H1 (cell line): ENCODE results near the gene CROT. TPM values are rescaled to one million over a fixed set of nuclear protein-coding genes. Genes with fewer than 3 reads are reported as not detected.

ENCODE experiments used
- CTCF ChIA-PET: fragments of 300-600 bp; sonication (Branson Sonifier 250); formaldehyde crosslinking; loops from one replicate; lab custom pipeline; 2021; ENCODE audit not compliant: partially characterized antibody; lab: Charles Lee
- POLR2A ChIA-PET: fragments of 300-600 bp; sonication (Branson Sonifier 250); formaldehyde crosslinking; loops from one replicate; lab custom pipeline; 2021; ENCODE audit warnings: inconsistent platforms; ENCODE audit not compliant: partially characterized antibody; lab: Charles Lee
- DNase-seq, 2 experiments: peaks; one replicate each; pipeline versions ENCODE4 v3.0.0 to v3.0.0-alpha.2; 2010 to 2022; ENCODE audit warnings: low spot score in 2 of 2, low read depth in 1 of 2, mixed read lengths in 1 of 2
- FAIRE-seq: peaks from 2 replicates; lab custom pipeline; 2011; peaks lifted over from hg19 to GRCh38; lab: Jason Lieb, UNC
- H2AFZ ChIP-seq: 2 replicates; pipeline ENCODE4 v1.8.1; 2012; ENCODE audit warnings: low read length, inconsistent platforms
- H2AK5ac ChIP-seq: 2 replicates; pipeline ENCODE4 v1.6.1; 2013; ENCODE audit warnings: low read depth, low read length
- H2BK120ac ChIP-seq: replicated peaks from 2 replicates; pipeline ENCODE3; 2013; ENCODE audit warnings: low read depth, low read length, inconsistent platforms
- H2BK12ac ChIP-seq: 2 replicates; pipeline ENCODE4 v1.6.1; 2013; ENCODE audit warnings: low read depth, low read length
- H2BK15ac ChIP-seq: 2 replicates; pipeline ENCODE4 v1.6.1; 2013; ENCODE audit warnings: low read length
- H2BK20ac ChIP-seq: 2 replicates; pipeline ENCODE4 v1.6.1; 2013; ENCODE audit warnings: low read length
- H2BK5ac ChIP-seq: 2 replicates; pipeline ENCODE4 v1.6.1; 2013; ENCODE audit warnings: low read depth, low read length
- H3K14ac ChIP-seq: 2 replicates; pipeline ENCODE4 v1.6.1; 2013; ENCODE audit warnings: inconsistent platforms; ENCODE audit not compliant: insufficient read length
- H3K18ac ChIP-seq: 2 replicates; pipeline ENCODE4 v1.6.1; 2013; ENCODE audit warnings: low read length; ENCODE audit errors: extremely low read depth
- H3K23ac ChIP-seq: 2 replicates; pipeline ENCODE4 v1.6.1; 2013; ENCODE audit warnings: inconsistent platforms; ENCODE audit not compliant: insufficient read length
- H3K23me2 ChIP-seq: 2 replicates; pipeline ENCODE4 v1.6.1; 2013; ENCODE audit warnings: low read depth, low read length
- H3K27ac ChIP-seq: 2 replicates; pipeline ENCODE4 v1.6.1; 2011; ENCODE audit warnings: low read depth, low read length, inconsistent platforms
- H3K27me3 ChIP-seq, 4 experiments: replicated peaks in 1 of 4; 1 replicate in 1 of 4; 2 replicates in 3 of 4; pipeline versions ENCODE4 v1.6.1 to v1.8.1; 2011 to 2013; ENCODE audit warnings: low read length in 3 of 4, mild to moderate bottlenecking in 3 of 4, inconsistent platforms in 2 of 4, mixed read lengths in 2 of 4, moderate library complexity in 1 of 4; ENCODE audit not compliant: control insufficient read depth in 3 of 4, insufficient read depth in 3 of 4; ENCODE audit errors: extremely low read depth in 1 of 4
- H3K36me3 ChIP-seq, 4 experiments: 2 replicates each; pipeline versions ENCODE4 v1.6.1 to v1.8.1; 2011 to 2013; ENCODE audit warnings: mild to moderate bottlenecking in 4 of 4, low read length in 3 of 4, moderate library complexity in 2 of 4, control low read depth in 1 of 4, inconsistent platforms in 1 of 4; ENCODE audit not compliant: insufficient read depth in 4 of 4, control insufficient read depth in 2 of 4
- H3K4ac ChIP-seq: replicated peaks from 2 replicates; pipeline ENCODE3; 2013; ENCODE audit warnings: low read length, low read depth, mixed read lengths, inconsistent platforms; ENCODE audit not compliant: insufficient read length
- H3K4me1 ChIP-seq, 4 experiments: replicated peaks in 1 of 4; 1 replicate in 1 of 4; 2 replicates in 3 of 4; pipeline versions ENCODE4 v1.6.1 to v1.8.1; 2011 to 2013; ENCODE audit warnings: low read length in 3 of 4, inconsistent platforms in 2 of 4, mixed read lengths in 1 of 4; ENCODE audit not compliant: insufficient read depth in 4 of 4, control insufficient read depth in 3 of 4
- H3K4me2 ChIP-seq, 2 experiments: 2 replicates each; pipeline versions ENCODE4 v1.6.1 to v1.8.1; 2011 to 2013; ENCODE audit warnings: low read depth in 2 of 2, low read length in 2 of 2, control low read depth in 1 of 2, inconsistent platforms in 1 of 2, mild to moderate bottlenecking in 1 of 2; ENCODE audit not compliant: insufficient read depth in 1 of 2
- H3K4me3 ChIP-seq, 4 experiments: fragments of 200-600, 300-600 bp in 1 of 4; sonication (generic), shearing (Covaris generic), sonication (Bioruptor Twin) in 1 of 4; 2 replicates each; pipeline versions ENCODE4 v1.5.1 to v1.8.1; 2011 to 2016; ENCODE audit warnings: low read length in 4 of 4, low read depth in 3 of 4, control low read depth in 2 of 4, inconsistent platforms in 2 of 4, mild to moderate bottlenecking in 2 of 4, mixed read lengths in 1 of 4, moderate library complexity in 1 of 4; ENCODE audit not compliant: insufficient read depth in 2 of 4; ENCODE audit errors: extremely low read depth in 1 of 4
- H3K56ac ChIP-seq: replicated peaks from 2 replicates; pipeline ENCODE3; 2013; ENCODE audit warnings: low read depth, mild to moderate bottlenecking, mixed read lengths, low read length, inconsistent platforms; ENCODE audit not compliant: insufficient read length
- H3K79me1 ChIP-seq: 2 replicates; pipeline ENCODE4 v1.6.1; 2013; ENCODE audit warnings: low read depth, low read length, control low read depth
- H3K79me2 ChIP-seq, 2 experiments: 2 replicates each; pipeline versions ENCODE4 v1.6.1 to v1.8.1; 2012 to 2013; ENCODE audit warnings: low read length in 2 of 2, mild to moderate bottlenecking in 2 of 2, inconsistent platforms in 1 of 2; ENCODE audit not compliant: insufficient read depth in 2 of 2, control insufficient read depth in 1 of 2
- H3K9ac ChIP-seq, 4 experiments: replicated peaks in 1 of 4; 1 replicate in 1 of 4; 2 replicates in 3 of 4; pipeline versions ENCODE4 v1.6.1 to v1.8.1; 2011 to 2013; ENCODE audit warnings: low read depth in 3 of 4, low read length in 3 of 4, control low read depth in 2 of 4, mild to moderate bottlenecking in 2 of 4, moderate library complexity in 2 of 4, inconsistent platforms in 1 of 4; ENCODE audit errors: extremely low read depth in 1 of 4
- H3K9me3 ChIP-seq, 2 experiments: 2 replicates each; pipeline versions ENCODE4 v1.6.1 to v1.8.1; 2012 to 2013; ENCODE audit warnings: mild to moderate bottlenecking in 2 of 2, moderate library complexity in 2 of 2, control low read depth in 1 of 2, inconsistent platforms in 1 of 2, low read depth in 1 of 2, low read length in 1 of 2, mixed read lengths in 1 of 2; ENCODE audit not compliant: insufficient read depth in 2 of 2
- H4K20me1 ChIP-seq, 2 experiments: replicated peaks in 1 of 2; 2 replicates each; pipeline versions ENCODE3 to v1.8.1; 2011 to 2013; ENCODE audit warnings: inconsistent platforms in 2 of 2, low read length in 2 of 2, mild to moderate bottlenecking in 1 of 2; ENCODE audit not compliant: insufficient read depth in 2 of 2, control insufficient read depth in 1 of 2
- H4K5ac ChIP-seq: 2 replicates; pipeline ENCODE4 v1.6.1; 2013; ENCODE audit warnings: low read length, low read depth, mixed read lengths, inconsistent platforms; ENCODE audit not compliant: insufficient read length
- H4K8ac ChIP-seq: 2 replicates; pipeline ENCODE4 v1.8.0; 2013; ENCODE audit warnings: mild to moderate bottlenecking, moderate library complexity, low read length, inconsistent platforms; ENCODE audit not compliant: insufficient read depth; ENCODE audit errors: extremely low read depth
- H4K91ac ChIP-seq: replicated peaks from 2 replicates; pipeline ENCODE3; 2013; ENCODE audit warnings: low read length, mixed read lengths, inconsistent platforms; ENCODE audit not compliant: insufficient read length
- YY1 ChIP-seq: IDR thresholded peaks from 2 replicates; pipeline ENCODE4 v1.6.1; 2011; ENCODE audit warnings: low read depth, mild to moderate bottlenecking, low read length
- WGBS, 2 experiments: shearing (Covaris generic) in 1 of 2; methylation state at CpG; one replicate each; pipeline versions ENCODE4 v1.1.6 to v1.1.7; 2013 to 2015; ENCODE audit warnings: low lambda C conversion rate in 2 of 2, mixed read lengths in 2 of 2, inconsistent platforms in 1 of 2, low coverage in 1 of 2, missing lambda C conversion rate in 1 of 2; ENCODE audit not compliant: insufficient replicate concordance in 2 of 2, insufficient coverage in 1 of 2, insufficient read length in 1 of 2; ENCODE audit errors: extremely low coverage in 1 of 2, missing lambda C conversion rate in 1 of 2; 5-methylcytosine and 5-hydroxymethylcytosine counted together
- polyA plus RNA-seq, 7 experiments: library from polyadenylated mRNA; depleted of rRNA in 3 of 7; stranded (reverse) in 5 of 7; unstranded in 2 of 7; fragments of >200 nt in 5 of 7; fragments of 200-250 nt in 2 of 7; gene quantifications; 1 replicate in 5 of 7; 2 replicates in 1 of 7; 4 replicates in 1 of 7; pipeline versions ENCODE4 v1.2.1 to v1.2.3, GENCODE V29; 2011 to 2013; ENCODE audit warnings: missing spikeins in 2 of 7, mixed read lengths in 2 of 7
- total RNA-seq: library from RNA; stranded (reverse); fragmentation: NEBNext Ultra II Directional; extraction: Animal tissue kit (Norgen Biotek cat#: 25700); gene quantifications from 2 replicates; pipeline ENCODE4 v1.2.1, GENCODE V29; 2021
- TF ChIP-seq, protein P1 (sequence below): IDR thresholded peaks from 2 replicates; pipeline ENCODE4 v1.6.1; 2012; ENCODE audit warnings: inconsistent platforms

The CROT gene
- total and polyA plus RNA-seq, 2 of the 8 experiments (the other 6 are each of a cell fraction or from before 2014, with no cell fraction given): 2.2 to 5.6 TPM

DNA sequence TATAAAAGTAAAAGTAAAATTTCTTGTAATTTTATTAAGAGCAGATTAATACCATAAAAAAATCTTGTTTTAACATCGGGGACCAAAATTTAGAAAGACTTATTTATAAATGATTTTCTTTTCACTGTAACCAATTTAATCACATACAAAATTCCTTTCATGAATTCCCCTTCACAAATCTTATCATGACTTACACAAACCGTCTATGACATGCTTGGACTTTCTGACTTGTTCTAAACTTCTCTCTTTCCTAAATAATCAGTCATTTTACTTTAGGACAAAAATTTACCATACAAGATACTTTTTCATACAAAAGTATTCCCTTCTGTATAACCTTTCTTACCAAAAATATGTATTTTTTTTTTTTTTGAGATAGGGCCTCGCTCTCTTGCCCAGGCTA lies 9.3 kb downstream of the CROT start:
- Histone ChIP-seq H3K27ac (no peak overlapping the region), H3K23ac (no peak overlapping the region), H4K20me1 (no peaks in the 10 kb centered on the region), H3K23me2 (no peaks in the 10 kb centered on the region), H3K56ac (no peak overlapping the region), H3K9ac (no peak overlapping the region), H3K14ac (no peak overlapping the region), H3K9me3 (peaks cover 40 to 43% of the 10 kb centered on the region in 2 experiments), H4K91ac (no peak overlapping the region), H3K18ac (no peak overlapping the region), H3K79me2 (no peaks in the 10 kb centered on the region), H2BK15ac (no peak overlapping the region), H4K8ac (no peak overlapping the region), H4K5ac (no peak overlapping the region), H2AK5ac (no peak overlapping the region), H3K27me3 (no peaks in the 10 kb centered on the region), H3K36me3 (peaks cover 0 to 59% (median 20%) of the 10 kb centered on the region in 4 experiments; a peak in 4 of 8 replicates), H3K4me3 (no peak overlapping the region), H2BK120ac (no peak overlapping the region), H2BK12ac (no peak overlapping the region), H2BK5ac (no peak overlapping the region), H3K4ac (no peak overlapping the region), H2AFZ (no peak overlapping the region), H2BK20ac (no peak overlapping the region), H3K4me2 (no peak overlapping the region), H3K79me1 (no peaks in the 10 kb centered on the region), H3K4me1 (no peaks in the 10 kb centered on the region)
- WGBS, 2 experiments: 71% methylated on average over 3 of the region's 3 CpGs; no CpG with 5 or more reads in 1 of the 2 experiments
- DNase-seq (no peak), FAIRE-seq (no peak)
- ChIA-PET CTCF (no interaction called here), POLR2A (no interaction called here)
- peak; percentile 11; the same call in 1 of the 2 replicates for TF ChIP-seq YY1
- TF ChIP-seq, protein P1, sequence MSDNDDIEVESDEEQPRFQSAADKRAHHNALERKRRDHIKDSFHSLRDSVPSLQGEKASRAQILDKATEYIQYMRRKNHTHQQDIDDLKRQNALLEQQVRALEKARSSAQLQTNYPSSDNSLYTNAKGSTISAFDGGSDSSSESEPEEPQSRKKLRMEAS: no peak
